Measurements from ENCODE around the gene CNN1. TPM values are rescaled to one million over a fixed set of nuclear protein-coding genes. Genes with fewer than 3 reads are reported as not detected.
"Not testable (repeated sequence)": the region's sequence is repeated elsewhere in the genome, so short reads cannot be mapped to it uniquely, and the experiment has no call there.

Gene CNN1
- total RNA-seq, 1 experiment from 2014 or later: not detected

GRCh38 chr19:11598746-11599145, 60.1 kb downstream of the CNN1 start:
- Mint-ChIP-seq H3K27me3 (ENCODE audit: unreplicated experiment) (no peaks in the 10 kb centered on the region), H3K4me1 (ENCODE audit: low read depth, unreplicated experiment) (no peaks in the 10 kb centered on the region), H3K4me3 (ENCODE audit: low read depth, unreplicated experiment) (peak overlapping the region; percentile 85), H3K36me3 (ENCODE audit: insufficient read depth, unreplicated experiment) (peaks cover 54% of the 10 kb centered on the region), H3K27ac (ENCODE audit: unreplicated experiment) (peak overlapping the region; percentile 41), H3K9me3 (ENCODE audit: low read depth, unreplicated experiment) (peaks cover 5% of the 10 kb centered on the region)
- intact Hi-C loops (cut with micrococcal nuclease; ENCODE audit: unreplicated experiment): no loop called here
- no peak for TF ChIP-seq CTCF (IDR thresholded peaks at IDR 0.05; ENCODE audit: unreplicated experiment)
- no TSS peak for BruUV-seq (replicated peaks)
- CTCF ChIA-PET: no interaction called here
- no peak for DNase-seq

DNA sequence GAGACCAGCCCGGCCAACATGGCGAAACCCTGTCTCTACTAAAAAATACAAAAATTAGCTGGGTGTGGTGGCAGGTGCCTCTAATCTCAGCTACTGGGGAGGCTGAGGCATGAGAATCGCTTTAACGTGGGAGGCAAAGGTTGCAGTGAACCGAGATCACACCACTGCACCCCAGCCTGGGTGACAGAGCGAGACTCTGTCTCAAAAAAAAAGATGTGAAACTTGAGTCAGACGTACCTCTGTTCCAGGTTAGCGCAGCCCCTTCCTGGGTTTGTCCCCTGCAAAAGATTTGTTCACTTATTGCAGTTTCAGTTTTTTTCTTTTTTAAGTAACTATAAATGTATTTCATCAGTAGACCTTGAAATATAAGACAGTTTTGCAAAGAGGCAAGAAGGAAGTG, 61.1 kb downstream of the CNN1 start:
- H3K27me3 Mint-ChIP-seq (ENCODE audit: unreplicated experiment); H3K9me3 Mint-ChIP-seq (ENCODE audit: low read depth, unreplicated experiment); intact Hi-C loops (cut with micrococcal nuclease; ENCODE audit: unreplicated experiment); H3K27ac Mint-ChIP-seq (ENCODE audit: unreplicated experiment); BruUV-seq (replicated peaks); H3K4me3 Mint-ChIP-seq (ENCODE audit: low read depth, unreplicated experiment); H3K4me1 Mint-ChIP-seq (ENCODE audit: low read depth, unreplicated experiment); DNase-seq; CTCF ChIA-PET: not testable (repeated sequence)
- peaks cover 64% of the 10 kb centered on the region for H3K36me3 Mint-ChIP-seq (ENCODE audit: insufficient read depth, unreplicated experiment)

Small RNA genes within 50 kb of the gene (microRNA-seq; reads per million reads assigned to microRNA genes)
- 1.1 reads per million for gene MIR7974

Other genes with a start within 250 kb of the CNN1 start
- not detected in 2 replicates for gene TSPAN16, start 242.7 kb upstream of the CNN1 start, total RNA-seq (2022)
- gene RAB3D, start 199.2 kb upstream of the CNN1 start, total RNA-seq (2022): 7.1 and 10.0 TPM in 2 replicates
- 82.0 and 94.4 TPM in 2 replicates for gene TMEM205, start 192.6 kb upstream of the CNN1 start, total RNA-seq (2022)
- 11.8 and 13.2 TPM in 2 replicates for gene CCDC159, start 192.3 kb upstream of the CNN1 start, total RNA-seq (2022)
- gene PLPPR2, start 183.4 kb upstream of the CNN1 start, total RNA-seq (2022): 7.8 and 8.2 TPM in 2 replicates
- 1.7 and 2.0 TPM in 2 replicates for gene SWSAP1, start 164.2 kb upstream of the CNN1 start, total RNA-seq (2022)
- gene EPOR, start 154.5 kb upstream of the CNN1 start, total RNA-seq (2022): 5.9 and 6.1 TPM in 2 replicates
- gene RGL3, start 119.5 kb upstream of the CNN1 start, total RNA-seq (2022): 83.1 and 84.1 TPM in 2 replicates
- not detected in 2 replicates for gene ODAD3, start 103.7 kb upstream of the CNN1 start, total RNA-seq (2022)
- 298 and 318 TPM in 2 replicates for gene PRKCSH, start 103.2 kb upstream of the CNN1 start, total RNA-seq (2022)
- not detected in 2 replicates for gene ELAVL3, start 57.8 kb upstream of the CNN1 start, total RNA-seq (2022)
- gene ZNF653, start 33.0 kb upstream of the CNN1 start, total RNA-seq (2022): 8.8 and 9.5 TPM in 2 replicates
- gene ECSIT, start 9.7 kb upstream of the CNN1 start, total RNA-seq (2022): 19.3 and 22.1 TPM in 2 replicates
- 36.5 and 38.3 TPM in 2 replicates for gene ELOF1, start 20.4 kb downstream of the CNN1 start, total RNA-seq (2022)
- 0.94 and 2.2 TPM in 2 replicates for gene ACP5, start 38.8 kb downstream of the CNN1 start, total RNA-seq (2022)
- gene ZNF627, start 58.6 kb downstream of the CNN1 start, total RNA-seq (2022): 12.0 and 13.3 TPM in 2 replicates
- gene ZNF823, start 200.1 kb downstream of the CNN1 start, total RNA-seq (2022): 7.4 and 7.9 TPM in 2 replicates
- 2.5 and 3.4 TPM in 2 replicates for gene ZNF441, start 228.1 kb downstream of the CNN1 start, total RNA-seq (2022)